Measurements from ENCODE around the gene MGAT4B.
A peak's percentile ranks its signal among the peaks of the same experiment; 100 is the strongest.

Gene MGAT4B

GRCh38 chr5:179812135-179812825 is 5.6 kb upstream of the MGAT4B start:
- no peak for DNase-seq (ENCODE audit: low read depth)

- DNase-seq (ENCODE audit: low read depth), result no peak
Measured at GRCh38 chr5:179805529-179806249, 977 bp downstream of the MGAT4B start.

GRCh38 chr5:179805070-179805528 is 1.6 kb downstream of the MGAT4B start:
- no peak for DNase-seq (ENCODE audit: low read depth)

- no peak for DNase-seq (ENCODE audit: low read depth)
Measured at GRCh38 chr5:179804555-179804947, 2.1 kb downstream of the MGAT4B start.

GRCh38 chr5:179803651-179804554 is 2.8 kb downstream of the MGAT4B start:
- peak; percentile 33 for DNase-seq (ENCODE audit: low read depth)

GRCh38 chr5:179802950-179803562 is 3.6 kb downstream of the MGAT4B start:
- no peak for DNase-seq (ENCODE audit: low read depth)

- no peak for DNase-seq (ENCODE audit: low read depth)
Measured at GRCh38 chr5:179802207-179802883, 4.3 kb downstream of the MGAT4B start.

GRCh38 chr5:179801304-179802206 is 5.1 kb downstream of the MGAT4B start:
- peak; percentile 77 for DNase-seq (ENCODE audit: low read depth)

GRCh38 chr5:179800696-179801201 is 5.9 kb downstream of the MGAT4B start:
- DNase-seq (ENCODE audit: low read depth), result no peak

- no peak for DNase-seq (ENCODE audit: low read depth)
Measured at GRCh38 chr5:179800071-179800695, 6.5 kb downstream of the MGAT4B start.

GRCh38 chr5:179799644-179799973 is 7.1 kb downstream of the MGAT4B start:
- no peak for DNase-seq (ENCODE audit: low read depth)

GRCh38 chr5:179798771-179799643 is 7.7 kb downstream of the MGAT4B start:
- DNase-seq (ENCODE audit: low read depth), result no peak

GRCh38 chr5:179798144-179798770 is 8.4 kb downstream of the MGAT4B start:
- DNase-seq (ENCODE audit: low read depth), result no peak

- DNase-seq (ENCODE audit: low read depth), result no peak
Measured at GRCh38 chr5:179797741-179798140, 8.9 kb downstream of the MGAT4B start.

- no peak for DNase-seq (ENCODE audit: low read depth)
Measured at GRCh38 chr5:179796877-179797608, 9.6 kb downstream of the MGAT4B start.

- DNase-seq (ENCODE audit: low read depth), result peak; percentile 51
Measured at GRCh38 chr5:179795863-179796833, 10.5 kb downstream of the MGAT4B start.

All from activated T-helper 9 cell treated with anti-CD3 and anti-CD28 coated beads, Interleukin-2, amount 50 U/mL, for 16 hours (primary cell).